ENCODE results near the gene JMJD7. TPM values are rescaled to one million over a fixed set of nuclear protein-coding genes. Genes with fewer than 3 reads are reported as not detected.

The JMJD7 gene
- total RNA-seq, 1 experiment from 2014 or later = 13.5 TPM

GRCh38 chr15:41809526-41810220 is 18.2 kb upstream of the JMJD7 start (continued):
- TF ChIP-seq CTCF (IDR thresholded peaks at IDR 0.05 in 2 of 3, conservative IDR thresholded peaks at IDR 0.05 in 1 of 3; ENCODE audit: borderline replicate concordance in 1 of 3, insufficient read depth in 1 of 3, low read depth in 2 of 3, low read length in 2 of 3) = no peak
- no peak for TF ChIP-seq RAD21 (IDR thresholded peaks at IDR 0.05; ENCODE audit: low read depth)
- TF ChIP-seq ZFX (IDR thresholded peaks at IDR 0.05) = no peak
- no peak for TF ChIP-seq ELF1 (IDR thresholded peaks at IDR 0.05; ENCODE audit: borderline replicate concordance, low read depth)
- no peak for TF ChIP-seq ZNF274 (IDR thresholded peaks at IDR 0.05; ENCODE audit: low read depth, low read length)
- no peak for TF ChIP-seq FOSL1 (IDR thresholded peaks at IDR 0.05; ENCODE audit: low read depth)
- TF ChIP-seq TCF7L2 (IDR thresholded peaks at IDR 0.05; ENCODE audit: borderline replicate concordance, extremely low read depth, insufficient read depth, insufficient read length) = no peak
- TF ChIP-seq SRF (IDR thresholded peaks at IDR 0.05; ENCODE audit: low read depth) = no peak

- H3K9me3 ChIP-seq (ENCODE audit: control insufficient read depth in 1 of 2, insufficient read depth in 1 of 2, low read depth in 1 of 2, low read length in 2 of 2) = no peaks in the 10 kb centered on the region
- ChIA-PET POLR2A (interaction anchor here (1.1 to 2.5 kb wide), 3 partner anchors 37 to 253 kb away, joined by 3 to 12 read pairs (median 5); partner anchors contain the start of gene MAPKBP1), CTCF (interaction anchor here (0.7 to 5.7 kb wide), 9 partner anchors 22 to 433 kb away, joined by 3 to 125 read pairs (median 4); partner anchors contain the start of gene MAPKBP1), RAD21 (ENCODE audit: low non-redundant PET in 1 of 2, low total read pairs in 2 of 2, uncharacterized antibody in 2 of 2, unreplicated experiment in 2 of 2) (interaction anchor here (0.7 to 2.5 kb wide), 5 partner anchors 34 to 345 kb away, joined by 3 to 15 read pairs (median 5); partner anchors contain the start of gene MAPKBP1 (in 2 of the 2))
- no peak overlapping the region for H2AFZ ChIP-seq (ENCODE audit: low read depth, low read length, poor library complexity, severe bottlenecking)
- intact Hi-C loops (cut with micrococcal nuclease) = loop anchor here (1.0 to 2.0 kb wide), 6 partner anchors 39 to 346 kb away; no protein-coding TSS in a partner anchor
- no peak for TF ChIP-seq SP1 (IDR thresholded peaks at IDR 0.05; ENCODE audit: low read depth)
- TF ChIP-seq EGR1 (IDR thresholded peaks at IDR 0.05; ENCODE audit: low read depth) = no peak
- TF ChIP-seq POLR2A (IDR thresholded peaks at IDR 0.05; ENCODE audit: borderline replicate concordance, extremely low read depth, insufficient read depth, insufficient read length) = no peak
- no peak for TF ChIP-seq JUND (IDR thresholded peaks at IDR 0.05)
- no peak for TF ChIP-seq ZFX (IDR thresholded peaks at IDR 0.05)
- TF ChIP-seq MAX (IDR thresholded peaks at IDR 0.05) = no peak
- ATAC-seq (peak; percentile 20), DNase-seq (ENCODE audit: low read depth, low spot score) (no peak)
- H3K4me1 ChIP-seq (ENCODE audit: control insufficient read depth in 1 of 2, insufficient read depth in 2 of 2, low read length in 2 of 2) = peaks cover 12 to 20% of the 10 kb centered on the region in 2 experiments; a peak in 3 of 4 replicates
- H3K4me2 ChIP-seq (ENCODE audit: low read length) = no peak overlapping the region
- no peaks in the 10 kb centered on the region for H3K79me2 ChIP-seq (ENCODE audit: insufficient read depth, low read length)
- H3K27ac ChIP-seq (ENCODE audit: low read depth, low read length) = no peak overlapping the region
- BruUV-seq (replicated peaks) = no TSS peak
- no peaks in the 10 kb centered on the region for H3K9me2 ChIP-seq (ENCODE audit: insufficient read depth)
- no peaks in the 10 kb centered on the region for H3K27me3 ChIP-seq (ENCODE audit: insufficient read depth, low read length)
- no peak overlapping the region for H3K9ac ChIP-seq (ENCODE audit: low read length)
- H4K20me1 ChIP-seq (ENCODE audit: insufficient read depth) = no peaks in the 10 kb centered on the region
- peaks cover 0 to 6% of the 10 kb centered on the region in 2 experiments; a peak in 1 of 4 replicates for H3K36me3 ChIP-seq (ENCODE audit: control insufficient read depth in 1 of 2, insufficient read depth in 2 of 2, low read length in 2 of 2)
- H3K4me3 ChIP-seq (replicated peaks in 1 of 2; ENCODE audit: low read depth in 1 of 2, low read length in 2 of 2) = no peak overlapping the region
Measured at GRCh38 chr15:41810651-41811431, 17.1 kb upstream of the JMJD7 start.

All from HCT116 (cell line).